Loucy (cell line): ENCODE results near the gene EXD3.

Experiments used
- H2AFZ ChIP-seq: fragments of 200-600 bp; sonication (generic); 2 replicates; pipeline ENCODE4 v1.6.0; 2016; ENCODE audit warnings: antibody characterized with exemption, mild to moderate bottlenecking, low read length, moderate library complexity
- H3F3A ChIP-seq: fragments of 200-600 bp; 2 replicates; pipeline ENCODE4 v1.6.0; 2016; ENCODE audit warnings: antibody characterized with exemption, low read depth, mild to moderate bottlenecking
- H3K27me3 ChIP-seq: fragments of 200-600 bp; sonication (generic); 2 replicates; pipeline ENCODE4 v1.6.1; 2014; ENCODE audit warnings: low read length, mild to moderate bottlenecking; ENCODE audit not compliant: insufficient read depth, poor library complexity, severe bottlenecking
- H3K36me3 ChIP-seq: fragments of 200-600 bp; sonication (generic); 2 replicates; pipeline ENCODE4 v1.6.1; 2016; ENCODE audit warnings: low read length; ENCODE audit not compliant: insufficient read depth
- H3K4me1 ChIP-seq: fragments of 200-600 bp; sonication (generic); 2 replicates; pipeline ENCODE4 v1.5.1; 2014; ENCODE audit warnings: low read length, mild to moderate bottlenecking; ENCODE audit not compliant: insufficient read depth, poor library complexity, severe bottlenecking
- H3K4me2 ChIP-seq: fragments of 200-600 bp; sonication (generic); 2 replicates; pipeline ENCODE4 v1.6.0; 2014; ENCODE audit warnings: antibody characterized with exemption, low read length, low read depth, mild to moderate bottlenecking; ENCODE audit not compliant: poor library complexity, severe bottlenecking
- H3K4me3 ChIP-seq: fragments of 200-600 bp; sonication (generic); 2 replicates; pipeline ENCODE4 v1.5.1; 2014; ENCODE audit warnings: low read length, mild to moderate bottlenecking, mixed read lengths; ENCODE audit not compliant: poor library complexity, severe bottlenecking
- H3K79me2 ChIP-seq: fragments of 200-600 bp; sonication (generic); 2 replicates; pipeline ENCODE4 v1.6.1; 2014; ENCODE audit warnings: low read length; ENCODE audit not compliant: insufficient read depth
- H3K9ac ChIP-seq: fragments of 200-600 bp; sonication (generic); 2 replicates; pipeline ENCODE4 v1.6.0; 2014; ENCODE audit warnings: mild to moderate bottlenecking, low read depth, low read length, moderate library complexity; ENCODE audit not compliant: poor library complexity, severe bottlenecking
- H3K9me2 ChIP-seq: fragments of 200-600 bp; sonication (generic); replicated peaks from 2 replicates; pipeline ENCODE4 v1.6.1; 2016; ENCODE audit warnings: low read depth, low read length, mixed read lengths
- H3K9me3 ChIP-seq: fragments of 200-600 bp; sonication (generic); 2 replicates; pipeline ENCODE4 v1.6.1; 2014; ENCODE audit warnings: mild to moderate bottlenecking, antibody characterized with exemption, low read length, low read depth; ENCODE audit not compliant: insufficient read depth
- H4K20me1 ChIP-seq: fragments of 200-600 bp; sonication (generic); 2 replicates; pipeline ENCODE4 v1.6.0; 2014; ENCODE audit warnings: antibody characterized with exemption, low read length, mild to moderate bottlenecking; ENCODE audit not compliant: insufficient read depth, poor library complexity, severe bottlenecking
- EZH2phosphoT487 ChIP-seq: fragments of 200-600 bp; IDR thresholded peaks from 2 replicates; pipeline ENCODE4 v1.6.1; 2018; ENCODE audit warnings: antibody characterized with exemption, mild to moderate bottlenecking, moderate library complexity, borderline replicate concordance
- TF ChIP-seq, protein P1 (sequence below): fragments of 200-600 bp; sonication (generic); conservative IDR thresholded peaks from 2 replicates; pipeline ENCODE4 v1.5.1; 2014; ENCODE audit warnings: mild to moderate bottlenecking, antibody characterized with exemption, low read length

EXD3 gene

DNA sequence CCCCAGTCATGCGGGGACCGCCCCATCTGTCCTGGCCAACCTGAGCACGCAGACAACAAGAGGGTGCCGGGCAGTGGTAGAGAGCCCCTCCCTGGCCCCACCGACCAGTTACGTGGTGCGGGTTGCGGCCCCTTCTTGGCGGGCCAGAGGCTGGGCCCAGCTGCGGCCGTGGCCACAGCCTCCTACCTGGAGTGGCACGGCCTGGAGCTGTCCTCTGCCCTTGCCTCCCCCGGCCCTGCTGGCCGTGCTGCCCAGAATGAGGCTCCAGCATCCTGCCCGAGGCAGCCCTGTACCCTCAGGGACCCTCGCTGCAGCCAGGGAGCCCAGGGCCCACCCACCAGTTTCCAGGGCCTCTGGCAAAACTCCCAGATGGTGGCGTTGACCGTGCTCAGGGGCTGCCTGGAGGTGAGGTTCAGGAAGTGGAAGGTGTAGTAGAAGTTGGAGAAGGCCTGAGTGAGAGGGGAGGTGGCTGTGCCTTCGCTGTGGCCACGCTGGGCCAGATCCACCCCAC lies 12.5 kb upstream of the EXD3 start:
- H3K36me3 ChIP-seq: no peaks in the 10 kb centered on the region
- no peak overlapping the region for H3K4me2 ChIP-seq
- H3K9me3 ChIP-seq: no peaks in the 10 kb centered on the region; the same call in 1 of the 2 replicates
- no peaks in the 10 kb centered on the region for H3F3A ChIP-seq
- H3K4me1 ChIP-seq: no peaks in the 10 kb centered on the region
- no peaks in the 10 kb centered on the region for H4K20me1 ChIP-seq
- H3K4me3 ChIP-seq: no peak overlapping the region
- TF ChIP-seq EZH2phosphoT487: no peak
- TF ChIP-seq, protein P1, sequence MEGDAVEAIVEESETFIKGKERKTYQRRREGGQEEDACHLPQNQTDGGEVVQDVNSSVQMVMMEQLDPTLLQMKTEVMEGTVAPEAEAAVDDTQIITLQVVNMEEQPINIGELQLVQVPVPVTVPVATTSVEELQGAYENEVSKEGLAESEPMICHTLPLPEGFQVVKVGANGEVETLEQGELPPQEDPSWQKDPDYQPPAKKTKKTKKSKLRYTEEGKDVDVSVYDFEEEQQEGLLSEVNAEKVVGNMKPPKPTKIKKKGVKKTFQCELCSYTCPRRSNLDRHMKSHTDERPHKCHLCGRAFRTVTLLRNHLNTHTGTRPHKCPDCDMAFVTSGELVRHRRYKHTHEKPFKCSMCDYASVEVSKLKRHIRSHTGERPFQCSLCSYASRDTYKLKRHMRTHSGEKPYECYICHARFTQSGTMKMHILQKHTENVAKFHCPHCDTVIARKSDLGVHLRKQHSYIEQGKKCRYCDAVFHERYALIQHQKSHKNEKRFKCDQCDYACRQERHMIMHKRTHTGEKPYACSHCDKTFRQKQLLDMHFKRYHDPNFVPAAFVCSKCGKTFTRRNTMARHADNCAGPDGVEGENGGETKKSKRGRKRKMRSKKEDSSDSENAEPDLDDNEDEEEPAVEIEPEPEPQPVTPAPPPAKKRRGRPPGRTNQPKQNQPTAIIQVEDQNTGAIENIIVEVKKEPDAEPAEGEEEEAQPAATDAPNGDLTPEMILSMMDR: no peak
- no peaks in the 10 kb centered on the region for H3K79me2 ChIP-seq
- no peaks in the 10 kb centered on the region for H3K27me3 ChIP-seq
- no peaks in the 10 kb centered on the region for H3K9me2 ChIP-seq
- no peak overlapping the region for H3K9ac ChIP-seq
- H2AFZ ChIP-seq: no peak overlapping the region

DNA sequence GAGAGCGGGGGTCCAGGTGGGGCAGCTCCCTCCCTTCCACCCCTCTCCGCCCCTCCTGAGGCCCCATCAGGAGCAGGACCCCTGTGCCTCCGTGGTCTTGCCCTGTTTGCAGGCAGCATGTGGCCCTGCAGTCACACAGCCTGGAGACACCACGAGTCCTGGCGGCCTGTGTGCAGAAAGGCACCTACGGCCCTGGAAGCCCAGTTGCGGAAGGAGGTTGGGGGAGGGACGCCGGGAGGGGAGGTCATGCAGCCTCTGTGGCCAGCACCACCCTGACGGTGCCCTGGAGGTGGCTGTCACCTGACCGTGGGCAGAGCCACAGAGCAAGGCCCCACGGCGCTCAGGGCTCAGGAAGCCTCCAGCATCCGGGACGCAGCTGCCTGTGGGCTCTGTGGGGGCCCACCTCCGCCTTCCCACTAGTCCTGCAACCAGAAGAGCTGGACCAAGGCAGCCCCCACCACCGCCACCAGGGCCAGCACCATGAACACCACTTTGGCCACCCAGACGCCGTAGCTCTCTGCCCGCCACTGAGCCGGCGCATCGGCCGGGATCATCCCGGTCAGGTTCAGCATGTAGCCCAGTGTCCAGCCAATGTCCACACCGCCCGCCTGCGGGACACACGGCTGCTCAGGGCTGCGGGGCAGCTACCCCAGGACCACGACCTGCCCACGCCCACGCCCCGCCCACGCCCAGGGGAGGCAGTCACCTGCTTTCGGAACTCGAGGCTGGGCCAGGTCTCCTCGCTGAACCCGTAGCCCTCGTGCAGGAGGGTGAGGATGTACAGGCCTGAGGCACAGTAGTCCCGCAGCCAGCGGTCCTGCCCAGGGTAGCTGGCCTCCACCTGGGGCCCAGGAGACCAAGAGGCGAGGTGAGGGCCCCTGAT lies 11.8 kb upstream of the EXD3 start:
- Histone ChIP-seq H3K4me3 (no peak overlapping the region), H3K27me3 (no peaks in the 10 kb centered on the region), H3K79me2 (no peaks in the 10 kb centered on the region), H3K36me3 (no peaks in the 10 kb centered on the region), H3F3A (no peaks in the 10 kb centered on the region), H4K20me1 (no peaks in the 10 kb centered on the region), H3K9ac (no peak overlapping the region), H3K4me2 (no peak overlapping the region), H3K9me2 (no peaks in the 10 kb centered on the region), H3K9me3 (no peaks in the 10 kb centered on the region; the same call in 1 of the 2 replicates), H3K4me1 (no peaks in the 10 kb centered on the region), H2AFZ (no peak overlapping the region)
- TF ChIP-seq, protein P1: no peak
- TF ChIP-seq EZH2phosphoT487: no peak

DNA sequence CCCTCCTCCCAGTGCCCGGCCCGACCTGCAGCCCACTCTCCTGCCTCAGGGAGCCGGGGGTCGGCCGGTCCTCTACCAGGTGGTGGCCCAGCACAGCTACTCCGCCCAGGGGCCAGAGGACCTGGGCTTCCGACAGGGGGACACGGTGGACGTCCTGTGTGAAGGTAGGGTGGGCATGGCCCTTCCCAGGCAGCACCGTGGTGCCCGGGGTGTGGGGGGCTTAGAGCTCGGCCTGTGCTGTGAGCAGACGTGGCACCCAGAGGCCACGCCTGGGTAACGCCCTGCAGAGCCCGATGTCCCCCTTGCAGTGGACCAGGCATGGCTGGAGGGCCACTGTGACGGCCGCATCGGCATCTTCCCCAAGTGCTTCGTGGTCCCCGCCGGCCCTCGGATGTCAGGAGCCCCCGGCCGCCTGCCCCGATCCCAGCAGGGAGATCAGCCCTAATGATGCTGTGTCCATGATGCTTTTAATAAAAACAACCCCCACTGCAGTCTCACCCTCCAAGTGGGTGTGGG lies 11.0 kb upstream of the EXD3 start:
- Histone ChIP-seq H3K9ac (no peak overlapping the region), H4K20me1 (no peaks in the 10 kb centered on the region), H3K4me2 (no peak overlapping the region), H3K79me2 (no peaks in the 10 kb centered on the region), H3K9me2 (no peaks in the 10 kb centered on the region), H3K27me3 (no peaks in the 10 kb centered on the region), H3K4me1 (no peaks in the 10 kb centered on the region), H3K36me3 (no peaks in the 10 kb centered on the region), H3K9me3 (no peaks in the 10 kb centered on the region; the same call in 1 of the 2 replicates), H3K4me3 (no peak overlapping the region), H3F3A (no peaks in the 10 kb centered on the region), H2AFZ (no peak overlapping the region)
- no peak for TF ChIP-seq EZH2phosphoT487
- TF ChIP-seq, protein P1: no peak
